Measurements from ENCODE around the gene ORM2.

The ORM2 gene

GRCh38 chr9:114296338-114296737, 33.3 kb upstream of the ORM2 start:
- no peak for DNase-seq

- no peak for DNase-seq
These were observed 30.1 kb upstream of the ORM2 start for GRCh38 chr9:114299286-114300152.

- no peak for DNase-seq
These were observed 29.4 kb upstream of the ORM2 start for GRCh38 chr9:114300153-114300845.

- DNase-seq, result no peak
These were observed 28.5 kb upstream of the ORM2 start for GRCh38 chr9:114300846-114301797.

- DNase-seq, result no peak
These were observed 27.7 kb upstream of the ORM2 start for GRCh38 chr9:114301798-114302565.

GRCh38 chr9:114302727-114303126, 26.9 kb upstream of the ORM2 start:
- DNase-seq, result no peak

- no peak for DNase-seq
These were observed 26.1 kb upstream of the ORM2 start for GRCh38 chr9:114303571-114303970.

GRCh38 chr9:114303977-114304376, 25.7 kb upstream of the ORM2 start:
- no peak for DNase-seq

GRCh38 chr9:114304416-114305188, 25.1 kb upstream of the ORM2 start:
- no peak for DNase-seq

GRCh38 chr9:114307899-114308267, 21.8 kb upstream of the ORM2 start:
- no peak for DNase-seq

- DNase-seq, result no peak
These were observed 21.2 kb upstream of the ORM2 start for GRCh38 chr9:114308361-114308950.

GRCh38 chr9:114309096-114309495, 20.6 kb upstream of the ORM2 start:
- no peak for DNase-seq

- DNase-seq, result no peak
These were observed 18.9 kb upstream of the ORM2 start for GRCh38 chr9:114310471-114311450.

- DNase-seq, result no peak
These were observed 17.8 kb upstream of the ORM2 start for GRCh38 chr9:114311571-114312512.

- no peak for DNase-seq
These were observed 17.2 kb upstream of the ORM2 start for GRCh38 chr9:114312513-114312875.

- DNase-seq, result no peak
These were observed 16.5 kb upstream of the ORM2 start for GRCh38 chr9:114313186-114313585.

- DNase-seq, result no peak
These were observed 15.3 kb upstream of the ORM2 start for GRCh38 chr9:114314256-114314867.
